Mammary epithelial cell (primary cell): Measurements from ENCODE around the gene DNAJB14.

Experiments
- CTCF ChIP-seq, 2 donors: IDR thresholded peaks in 1 of 2; conservative IDR thresholded peaks in 1 of 2; 2 replicates each; pipeline ENCODE4 v1.5.1; 2011 to 2012; ENCODE audit warnings: inconsistent platforms in 2 of 2, low read length in 2 of 2, mild to moderate bottlenecking in 2 of 2, control low read depth in 1 of 2, low read depth in 1 of 2; ENCODE audit not compliant: insufficient read depth in 1 of 2; ENCODE audit errors: extremely low read depth in 1 of 2
- EZH2 ChIP-seq: IDR thresholded peaks from 2 replicates; pipeline ENCODE4 v1.6.1; 2012; ENCODE audit warnings: low read length, inconsistent platforms, borderline replicate concordance

DNA sequence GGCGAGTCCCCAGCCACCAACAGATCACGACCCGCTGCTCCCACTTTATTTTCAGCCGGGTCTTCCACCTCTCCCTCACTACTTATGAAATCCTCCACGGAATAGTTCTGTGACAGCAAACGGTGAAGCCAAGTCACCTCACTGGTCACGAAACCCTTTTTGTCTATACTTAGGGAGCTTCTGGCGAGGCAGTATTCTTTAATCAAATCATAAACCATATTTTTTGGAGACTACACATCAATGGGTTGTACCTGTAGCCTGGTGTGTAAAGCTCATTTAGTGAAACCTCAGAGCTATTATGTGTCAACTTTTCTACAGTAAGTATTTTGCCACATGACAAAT lies 4.5 kb upstream of the DNAJB14 start:
- TF ChIP-seq CTCF (conservative IDR thresholded peaks at IDR 0.05 in 1 of 2, IDR thresholded peaks at IDR 0.05 in 1 of 2; ENCODE audit: extremely low read depth in 1 of 2, insufficient read depth in 1 of 2, low read depth in 1 of 2, low read length in 2 of 2) = no peak
- TF ChIP-seq EZH2 = no peak
